HG02970 (cell line): ENCODE data around the gene GREM2.

Experiments used
- ATAC-seq: cut with Tn5 transposase; IDR thresholded peaks from one replicate; pipeline ENCODE4 v1.9.1; 2021; ENCODE audit warnings: mild to moderate bottlenecking, moderate library complexity, moderate number of reproducible peaks; ENCODE audit not compliant: unreplicated experiment, low FRiP score

GREM2 gene

GRCh38 chr1:240567066-240567465, 44.9 kb downstream of the GREM2 start:
- ATAC-seq = no peak

DNA sequence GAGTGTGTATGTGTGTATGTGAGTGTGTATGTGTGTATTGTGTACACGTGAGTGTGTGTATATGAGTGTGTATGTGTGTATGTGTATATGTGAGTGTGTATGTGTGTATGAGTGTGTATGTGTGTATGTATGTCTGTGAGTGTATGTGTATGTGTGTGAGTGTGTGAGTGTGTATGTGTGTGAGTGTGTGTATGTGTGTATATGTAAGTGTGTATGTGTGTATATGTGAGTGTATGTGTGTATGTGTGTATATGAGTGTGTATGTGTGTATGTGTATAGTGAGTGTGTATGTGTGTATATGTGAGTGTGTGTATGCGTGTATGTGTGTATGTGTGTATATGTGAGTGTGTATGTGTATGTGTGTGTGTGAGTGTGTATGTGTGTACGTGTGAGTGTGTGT, 49.2 kb downstream of the GREM2 start:
- ATAC-seq = no peak

- ATAC-seq = no peak
Measured at GRCh38 chr1:240562111-240562590, 49.8 kb downstream of the GREM2 start.

DNA sequence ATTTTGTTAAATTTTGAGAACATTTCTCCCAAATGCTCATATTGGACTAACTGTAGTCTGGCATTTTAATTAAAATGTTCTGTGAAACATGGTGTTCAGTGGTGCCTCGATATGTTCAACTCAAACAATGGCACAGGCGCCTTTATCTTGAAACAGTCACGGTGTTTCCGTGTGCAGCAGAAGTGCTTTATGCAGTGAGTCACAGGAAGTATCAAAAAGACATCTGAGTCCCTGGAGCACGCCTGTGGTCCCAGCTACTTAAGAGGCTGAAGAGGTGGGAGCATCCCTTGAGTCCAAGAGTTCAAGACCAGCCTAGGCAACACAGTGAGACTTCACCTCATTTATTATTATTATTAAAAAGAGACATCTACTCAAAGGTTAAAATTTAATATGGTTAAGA, 52.2 kb downstream of the GREM2 start:
- no peak for ATAC-seq

DNA sequence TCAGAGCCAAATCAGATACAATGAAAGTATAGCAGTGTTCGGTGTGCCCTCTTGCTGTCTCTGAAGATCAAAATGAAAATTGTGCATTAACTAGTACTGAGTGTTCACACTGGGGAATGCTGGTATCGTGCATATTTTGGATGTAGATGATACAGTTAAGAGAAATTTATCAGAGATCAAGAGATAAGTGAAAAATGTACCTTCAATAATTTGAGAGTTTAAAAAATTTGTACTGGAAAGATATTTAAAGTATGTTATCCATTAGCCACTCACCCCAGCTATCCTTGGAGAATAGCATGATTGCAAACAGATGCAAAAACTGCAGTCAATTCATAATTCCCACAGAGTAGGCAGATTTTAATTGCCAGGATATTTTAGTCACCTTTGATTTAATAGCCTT, 56.4 kb downstream of the GREM2 start:
- no peak for ATAC-seq

- ATAC-seq = no peak
Measured at GRCh38 chr1:240553351-240553750, 58.6 kb downstream of the GREM2 start.

DNA sequence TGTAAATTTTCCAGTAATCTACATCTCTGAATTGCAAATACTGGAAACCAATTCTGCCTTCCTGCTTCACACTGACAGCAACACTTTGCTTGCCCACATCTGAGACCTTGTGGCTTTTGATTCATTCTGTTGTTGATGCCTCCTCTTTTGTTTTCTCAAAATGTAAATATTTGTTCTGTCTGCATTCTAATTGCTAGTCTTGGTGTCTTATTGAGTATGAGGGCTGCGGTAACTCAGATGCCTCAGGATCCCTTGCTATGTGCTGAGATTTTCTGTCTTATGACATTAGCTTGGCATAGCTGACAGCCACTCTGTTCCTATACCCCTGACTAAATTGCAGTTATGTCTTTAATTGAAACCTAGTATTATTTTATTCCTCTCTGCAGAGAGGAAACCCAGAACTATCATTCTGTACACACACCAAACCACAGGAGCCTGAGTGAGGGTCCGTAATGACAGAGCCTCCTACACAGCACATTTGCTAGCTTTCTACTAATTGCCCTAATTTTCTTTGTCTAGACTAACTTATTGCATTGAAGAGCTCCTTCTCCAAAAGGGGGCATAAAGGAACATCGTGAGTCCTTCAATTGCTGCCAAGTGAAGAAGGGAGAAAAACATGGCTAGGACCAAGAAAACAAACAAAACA, 72.1 kb downstream of the GREM2 start:
- no peak for ATAC-seq

DNA sequence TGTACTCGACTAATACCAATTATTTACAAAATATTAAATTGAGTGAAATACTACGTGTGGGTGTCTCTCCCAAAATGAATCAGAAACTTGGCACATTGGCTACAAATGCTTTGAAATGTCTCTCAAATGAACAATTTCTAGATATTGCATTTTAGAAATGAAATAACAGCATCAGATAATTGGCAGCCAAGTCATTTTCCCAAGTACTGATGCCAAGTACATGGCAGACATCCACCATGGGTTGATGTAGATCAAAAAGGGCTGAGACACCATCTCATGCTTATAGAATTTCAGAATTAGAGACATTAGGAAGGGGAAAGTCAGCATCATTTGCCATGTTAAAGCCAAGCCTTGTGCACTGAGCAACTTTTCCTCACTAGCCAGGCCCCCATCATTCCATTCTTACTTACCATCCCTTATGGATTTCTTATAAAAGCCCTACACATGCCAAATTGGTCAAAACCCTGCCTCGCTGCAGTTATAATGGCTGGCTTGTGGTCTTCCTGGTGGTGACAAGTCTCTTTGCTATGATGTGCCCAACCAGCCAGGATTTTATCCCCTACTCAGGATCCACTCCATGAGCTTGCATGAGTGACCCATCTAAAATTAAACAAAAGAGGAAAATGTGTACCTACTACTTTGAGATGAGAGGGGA, 73.1 kb downstream of the GREM2 start:
- no peak for ATAC-seq

DNA sequence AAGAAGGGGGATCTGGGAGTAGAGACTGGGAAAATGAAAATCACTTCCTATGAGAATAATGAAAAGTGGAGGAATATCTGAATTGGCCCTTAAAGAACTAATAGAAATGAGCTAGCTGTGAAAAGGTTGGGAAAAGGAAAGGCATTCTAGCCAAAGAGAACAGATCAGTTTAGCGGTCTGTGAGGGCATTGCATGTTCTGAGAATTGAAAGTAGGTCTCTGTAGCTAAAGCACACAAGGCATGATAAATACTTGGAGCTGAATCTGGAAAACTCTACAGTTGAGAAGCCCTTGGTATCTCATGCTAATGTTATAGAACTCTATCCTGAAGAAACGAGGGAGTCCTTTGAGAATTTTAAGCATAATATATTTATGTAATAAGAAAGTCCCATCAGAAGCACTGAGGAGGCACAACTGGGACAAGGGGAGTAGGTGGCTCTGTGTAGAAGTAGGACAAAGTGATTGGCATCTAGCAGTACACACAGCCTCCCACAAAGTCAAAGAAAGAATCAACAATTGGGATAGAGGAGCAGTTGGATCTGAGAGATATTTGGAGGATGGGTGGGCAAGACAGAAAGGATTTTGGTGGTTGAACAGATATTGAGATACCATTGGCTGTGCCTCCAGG, 78.7 kb downstream of the GREM2 start:
- no peak for ATAC-seq

GRCh38 chr1:240528591-240528990, 83.4 kb downstream of the GREM2 start:
- no peak for ATAC-seq

- ATAC-seq = no peak
Measured at GRCh38 chr1:240527086-240527485, 84.9 kb downstream of the GREM2 start.

DNA sequence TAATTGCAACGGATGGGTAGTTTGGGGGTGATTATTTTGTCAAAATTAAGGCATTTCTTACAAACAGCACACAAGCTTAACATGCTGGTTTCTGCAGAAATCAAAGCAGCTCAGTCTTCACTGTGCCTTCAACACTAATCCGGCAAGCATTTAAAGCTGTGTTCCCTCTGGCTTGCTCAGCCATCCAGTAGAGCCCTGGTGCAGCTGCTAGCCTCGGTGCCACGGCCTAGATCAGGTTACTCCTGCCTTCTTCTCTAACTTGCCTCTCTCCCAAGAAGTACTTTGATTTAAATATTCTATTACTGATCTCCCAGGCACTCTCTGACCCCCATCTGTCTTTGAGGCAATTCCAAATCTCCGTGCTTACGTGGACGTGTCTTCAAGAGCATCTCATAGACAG, 85.6 kb downstream of the GREM2 start:
- ATAC-seq = no peak

DNA sequence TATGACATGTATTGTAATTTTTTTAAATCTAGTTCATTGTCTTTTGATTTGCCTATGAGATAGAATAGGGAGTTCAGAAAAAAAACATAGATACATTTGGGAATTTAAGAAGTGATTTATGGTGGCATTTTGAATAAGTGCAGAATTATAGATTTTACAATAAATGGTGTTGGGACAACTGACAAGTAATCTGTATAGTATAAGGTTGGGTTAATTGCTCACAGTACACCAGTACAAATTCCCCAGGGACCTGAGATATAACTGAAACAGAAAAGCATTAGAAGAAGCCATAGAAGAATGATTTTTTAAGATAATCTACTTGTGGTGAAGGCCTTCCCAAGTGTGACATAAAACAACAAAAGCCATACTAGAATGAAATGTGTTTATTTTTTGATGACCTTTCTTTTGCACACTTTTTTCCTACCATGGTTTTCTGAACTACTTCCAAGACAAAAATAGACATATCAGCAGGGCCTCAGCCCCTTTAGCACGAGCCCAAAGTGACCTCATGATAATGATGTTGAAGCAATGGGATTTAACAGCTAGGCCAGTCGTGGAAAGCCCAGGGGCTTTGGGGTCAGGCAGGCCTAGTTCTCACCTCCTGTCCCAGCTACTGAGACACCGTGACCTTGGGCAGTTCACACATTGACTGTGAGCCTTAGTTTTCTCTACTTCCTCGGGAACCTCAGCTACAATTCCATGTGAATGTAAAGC, 87.4 kb downstream of the GREM2 start:
- no peak for ATAC-seq

DNA sequence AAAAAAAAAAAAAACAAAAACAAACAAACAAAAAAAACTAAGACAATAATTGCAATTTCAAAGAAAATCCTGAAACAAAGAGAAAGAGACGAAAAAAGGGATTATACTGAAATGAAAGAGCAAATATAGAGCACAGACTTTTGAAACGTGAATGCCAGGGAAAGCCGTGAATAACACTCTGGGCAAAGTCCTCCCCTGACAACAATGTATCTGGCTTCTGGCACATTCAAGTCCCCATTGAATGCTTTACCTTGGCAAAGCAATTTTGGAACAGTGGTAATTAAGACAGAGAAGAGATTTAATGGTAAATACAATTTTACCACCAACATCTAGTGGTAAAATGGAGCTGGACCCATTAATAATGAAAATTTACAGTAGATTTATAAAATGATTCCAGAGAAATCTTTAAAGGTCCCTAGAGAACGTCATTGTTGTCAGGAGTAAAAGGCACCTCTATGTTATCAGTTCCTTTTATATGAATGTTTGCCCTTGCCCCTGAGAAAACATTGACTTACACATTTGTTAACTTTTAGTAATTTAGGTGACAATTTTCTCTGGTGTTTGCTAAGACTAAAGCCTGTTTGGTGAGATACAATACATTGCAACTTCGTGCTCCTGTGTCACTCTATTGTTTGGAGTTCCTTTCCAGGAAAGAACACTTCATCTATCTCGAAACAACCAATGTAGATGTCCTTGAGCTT, 89.7 kb downstream of the GREM2 start:
- no peak for ATAC-seq

- ATAC-seq = no peak
Measured at GRCh38 chr1:240517891-240518290, 94.1 kb downstream of the GREM2 start.

DNA sequence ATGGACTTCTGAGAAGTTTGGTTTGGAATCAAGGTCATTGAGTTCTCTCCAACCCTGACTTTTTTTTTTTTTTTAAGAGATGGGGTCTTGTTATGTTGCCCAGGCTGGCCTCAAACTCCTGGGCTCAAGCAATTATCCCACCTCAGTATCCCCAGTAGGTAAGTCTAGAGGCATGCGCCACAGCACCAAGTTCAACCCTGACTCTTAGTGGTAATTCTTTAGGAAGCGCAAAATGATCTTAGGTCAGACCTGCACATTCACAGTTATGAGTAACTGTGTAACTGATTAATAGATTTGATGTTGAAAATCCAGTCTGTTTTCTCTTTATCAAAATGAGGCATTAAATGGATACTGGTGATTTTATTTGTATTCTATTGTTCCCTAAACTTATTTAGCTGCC, 95.9 kb downstream of the GREM2 start:
- ATAC-seq = no peak

DNA sequence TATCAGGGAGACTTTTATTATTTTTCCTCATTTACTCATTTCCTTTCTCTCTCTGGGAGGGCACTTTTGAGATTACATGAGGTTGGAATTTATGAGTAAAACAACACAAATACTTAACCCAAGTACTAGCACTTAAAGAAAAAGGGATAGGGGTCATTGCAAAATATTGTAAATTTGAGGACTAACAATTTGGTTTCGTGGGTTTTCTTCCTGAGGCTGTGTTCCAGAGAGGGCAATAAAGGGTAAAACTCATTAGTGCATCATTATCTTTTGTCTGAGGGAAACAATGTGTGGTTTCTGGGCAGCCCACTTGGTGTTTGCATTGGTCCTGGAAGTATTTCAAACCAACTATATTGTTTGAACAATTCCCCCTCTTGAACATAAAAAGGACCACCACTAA, 96.5 kb downstream of the GREM2 start:
- ATAC-seq = no peak

DNA sequence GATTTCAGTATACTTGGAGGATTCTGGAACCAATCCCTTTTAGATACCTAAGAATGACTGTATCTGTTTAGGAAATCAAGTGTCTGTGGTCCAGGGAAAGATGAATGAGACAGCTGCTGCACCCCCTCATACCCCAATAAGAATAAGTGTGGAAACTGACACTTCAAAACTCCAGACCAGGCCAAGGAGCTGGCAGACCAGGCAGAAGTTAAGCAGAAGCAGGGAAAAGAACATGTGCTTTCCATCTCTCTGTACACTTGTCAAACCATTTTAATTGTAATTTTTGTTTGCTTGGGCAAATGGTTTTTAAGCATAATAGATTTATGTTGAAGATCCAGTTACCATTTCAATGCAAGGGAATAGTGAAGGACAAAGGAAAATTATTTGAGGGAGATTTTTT, 100.2 kb downstream of the GREM2 start:
- ATAC-seq = no peak

- ATAC-seq = no peak
Measured at GRCh38 chr1:240508950-240509349, 103.0 kb downstream of the GREM2 start.

- no peak for ATAC-seq
Measured at GRCh38 chr1:240508201-240508600, 103.8 kb downstream of the GREM2 start.

DNA sequence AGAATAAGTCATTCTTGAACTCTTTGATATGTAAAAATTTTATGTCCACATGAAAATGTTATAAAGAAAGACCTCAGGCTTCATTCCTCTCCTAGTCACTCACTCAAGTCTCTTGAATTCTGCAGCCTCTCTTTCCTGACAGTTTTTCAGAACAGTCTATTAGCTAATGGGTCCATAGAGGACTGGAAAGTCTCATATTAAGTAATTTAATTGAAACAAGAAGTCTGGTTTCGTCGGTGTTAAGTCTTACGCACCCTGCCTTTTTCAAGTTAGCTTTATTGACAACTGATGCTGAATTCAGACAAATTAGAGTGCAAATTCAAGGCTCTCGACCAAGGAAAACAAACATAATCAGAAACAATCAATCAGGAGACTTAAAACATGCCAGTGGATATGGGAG, 105.8 kb downstream of the GREM2 start:
- no peak for ATAC-seq
